ENCODE data around the gene ACVR1B. TPM values are rescaled to one million over a fixed set of nuclear protein-coding genes. Genes with fewer than 3 reads are reported as not detected.

ACVR1B gene
- total and polyA plus RNA-seq, 3 experiments from 2014 or later: 1.3 to 8.7 (median 7.8) TPM

- H3K4me1 Mint-ChIP-seq: peaks cover 10 to 19% (median 18%) of the 10 kb centered on the region in 3 donors
- no peak overlapping the region for H3K4me3 ChIP-seq (ENCODE audit: low read length)
- peaks cover 0 to 2% of the 10 kb centered on the region in 2 donors for H3K27me3 Mint-ChIP-seq
- H3K27ac ChIP-seq (ENCODE audit: low read depth, low read length): no peak overlapping the region
- CTCF ChIA-PET: interaction anchor here (0.7 to 20.9 kb wide), 3 partner anchors 19 to 39 kb away, joined by 3 to 206 read pairs (median 3); partner anchors contain the start of gene ATG101
- POLR2A ChIA-PET: interaction anchor here (1.2 kb wide), 1 partner anchor 10 kb away, joined by 6 read pairs; no protein-coding TSS in a partner anchor
- no peaks in the 10 kb centered on the region for H3K9me3 Mint-ChIP-seq
- peaks cover 17% of the 10 kb centered on the region for H3K4me1 ChIP-seq (ENCODE audit: insufficient read depth, low read length)
- no peaks in the 10 kb centered on the region for H3K27me3 ChIP-seq (ENCODE audit: insufficient read depth, low read length, poor library complexity, severe bottlenecking)
- peak overlapping the region in 1 of 8 donors; percentile 29 for H3K27ac Mint-ChIP-seq
- no peaks in the 10 kb centered on the region for H3K36me3 ChIP-seq (ENCODE audit: insufficient read depth, low read length)
- H3K9me3 ChIP-seq (ENCODE audit: low read length): no peaks in the 10 kb centered on the region
- H3K36me3 Mint-ChIP-seq: no peaks in the 10 kb centered on the region
- no peak overlapping the region for H3K4me3 Mint-ChIP-seq
- DNase-seq: no peak
Measured at GRCh38 chr12:52043386-52044212, 92.1 kb downstream of the ACVR1B start.

- Histone ChIP-seq H3K36me3 (ENCODE audit: insufficient read depth, low read length) (no peaks in the 10 kb centered on the region), H3K27me3 (ENCODE audit: insufficient read depth, low read length, poor library complexity, severe bottlenecking) (no peaks in the 10 kb centered on the region), H3K4me1 (ENCODE audit: insufficient read depth, low read length) (peaks cover 17% of the 10 kb centered on the region), H3K9me3 (ENCODE audit: low read length) (no peaks in the 10 kb centered on the region), H3K27ac (ENCODE audit: low read depth, low read length) (no peak overlapping the region), H3K4me3 (ENCODE audit: low read length) (no peak overlapping the region)
- Mint-ChIP-seq H3K36me3 (no peaks in the 10 kb centered on the region), H3K4me1 (peaks cover 14 to 23% (median 17%) of the 10 kb centered on the region in 3 donors), H3K27ac (peak overlapping the region in 2 of 8 donors; percentile 37 to 80), H3K27me3 (peaks cover 0 to 2% of the 10 kb centered on the region in 2 donors), H3K9me3 (no peaks in the 10 kb centered on the region), H3K4me3 (peak overlapping the region in 1 of 7 donors; percentile 30)
- no peak for DNase-seq
- ChIA-PET CTCF (interaction anchor here (1.0 to 20.9 kb wide), 2 partner anchors 20 to 38 kb away, joined by 3 to 206 read pairs; no protein-coding TSS in a partner anchor), POLR2A (interaction anchor here (1.2 kb wide), 1 partner anchor 10 kb away, joined by 6 read pairs; no protein-coding TSS in a partner anchor)
Measured at GRCh38 chr12:52044292-52044983, 92.9 kb downstream of the ACVR1B start.

- Histone ChIP-seq H3K27me3 (ENCODE audit: insufficient read depth, low read length, poor library complexity, severe bottlenecking) (no peaks in the 10 kb centered on the region), H3K4me3 (ENCODE audit: low read length) (no peak overlapping the region), H3K36me3 (ENCODE audit: insufficient read depth, low read length) (no peaks in the 10 kb centered on the region), H3K4me1 (ENCODE audit: insufficient read depth, low read length) (peaks cover 29% of the 10 kb centered on the region), H3K27ac (ENCODE audit: low read depth, low read length) (no peak overlapping the region), H3K9me3 (ENCODE audit: low read length) (no peaks in the 10 kb centered on the region)
- POLR2A ChIA-PET: no interaction called here
- DNase-seq: no peak
- Mint-ChIP-seq H3K36me3 (no peaks in the 10 kb centered on the region), H3K27ac (no peak overlapping the region), H3K9me3 (no peaks in the 10 kb centered on the region), H3K27me3 (peaks cover 0 to 2% of the 10 kb centered on the region in 2 donors), H3K4me3 (no peak overlapping the region), H3K4me1 (peaks cover 24 to 32% (median 26%) of the 10 kb centered on the region in 3 donors)
- CTCF ChIA-PET: interaction anchor here (20.9 kb wide), 1 partner anchor 21 kb away, joined by 206 read pairs; no protein-coding TSS in a partner anchor
Measured at GRCh38 chr12:52045794-52046199, 94.3 kb downstream of the ACVR1B start.

Other genes starting within 250 kb of the ACVR1B start
- gene FIGNL2, start 103.0 kb upstream of the ACVR1B start, total RNA-seq: under 1 TPM; 0.42 to 0.70 TPM
- 0.12 TPM for gene FIGNL2, start 103.0 kb upstream of the ACVR1B start, polyA plus RNA-seq
- gene ANKRD33, start 63.6 kb upstream of the ACVR1B start, total RNA-seq: not detected
- not detected for gene ANKRD33, start 63.6 kb upstream of the ACVR1B start, polyA plus RNA-seq
- under 1 TPM in 1 of 2 experiments, not detected in 1; 0.07 TPM for gene ACVRL1, start 44.2 kb upstream of the ACVR1B start, total RNA-seq
- not detected for gene ACVRL1, start 44.2 kb upstream of the ACVR1B start, polyA plus RNA-seq
- gene TAMALIN, start 55.2 kb downstream of the ACVR1B start, total RNA-seq: 1 to 10 TPM; 7.3 to 8.4 TPM
- gene TAMALIN, start 55.2 kb downstream of the ACVR1B start, polyA plus RNA-seq: 1.4 TPM
- 10 to 100 TPM; 20.4 to 23.4 TPM for gene NR4A1, start 99.7 kb downstream of the ACVR1B start, total RNA-seq
- gene NR4A1, start 99.7 kb downstream of the ACVR1B start, polyA plus RNA-seq: 0.84 TPM
- gene ATG101, start 118.3 kb downstream of the ACVR1B start, total RNA-seq: 10 to 100 TPM; 49.7 to 56.2 TPM
- 25.5 TPM for gene ATG101, start 118.3 kb downstream of the ACVR1B start, polyA plus RNA-seq
- gene SMIM41, start 128.0 kb downstream of the ACVR1B start, total RNA-seq: not detected
- gene SMIM41, start 128.0 kb downstream of the ACVR1B start, polyA plus RNA-seq: not detected
- not detected for gene KRT80, start 240.3 kb downstream of the ACVR1B start, total RNA-seq
- gene KRT80, start 240.3 kb downstream of the ACVR1B start, polyA plus RNA-seq: not detected